ENCODE results near the gene SCARB1.

Gene SCARB1

DNA sequence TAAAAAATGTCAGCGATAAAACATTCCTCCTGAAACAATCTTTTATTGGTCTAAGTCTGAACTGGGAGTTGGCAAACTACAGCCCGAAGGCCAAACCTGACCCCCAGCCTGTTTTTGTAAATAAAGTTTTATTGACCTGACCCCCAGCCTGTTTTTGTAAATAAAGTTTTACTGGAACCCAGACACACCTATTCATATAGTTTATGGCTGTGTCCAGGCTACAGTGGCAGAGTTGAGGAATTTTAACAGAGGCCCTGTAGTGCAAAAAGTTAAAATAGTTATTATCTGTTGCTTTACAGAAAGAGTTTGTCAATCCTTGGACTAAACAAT lies 12.1 kb upstream of the SCARB1 start:
- Histone ChIP-seq H3K4me3 (ENCODE audit: low read length) (no peak overlapping the region), H3K9me3 (replicated peaks; ENCODE audit: insufficient read depth, low read length) (no peaks in the 10 kb centered on the region), H3K27ac (ENCODE audit: low read length) (no peak overlapping the region), H2AFZ (ENCODE audit: low read length) (no peak overlapping the region), H3K27me3 (replicated peaks; ENCODE audit: insufficient read depth, low read length) (no peaks in the 10 kb centered on the region), H3K79me2 (ENCODE audit: low read length) (no peaks in the 10 kb centered on the region), H3K9me2 (replicated peaks; ENCODE audit: insufficient read depth, low read length) (no peaks in the 10 kb centered on the region), H3K36me3 (replicated peaks; ENCODE audit: insufficient read depth, low read length) (no peaks in the 10 kb centered on the region), H4K20me1 (ENCODE audit: insufficient read depth, low read length) (no peaks in the 10 kb centered on the region), H3F3A (ENCODE audit: insufficient read depth, low read length) (no peaks in the 10 kb centered on the region), H3K9ac (ENCODE audit: low read length) (no peak overlapping the region), H3K4me1 (ENCODE audit: low read length) (no peaks in the 10 kb centered on the region), H3K4me2 (ENCODE audit: low read depth, low read length) (no peak overlapping the region)
- DNase-seq: no peak
- TF ChIP-seq EZH2 (optimal IDR thresholded peaks at IDR 0.05; ENCODE audit: low read depth, low read length): no peak
- TF ChIP-seq EZH2phosphoT487 (IDR thresholded peaks at IDR 0.05; ENCODE audit: low read length): no peak
- TF ChIP-seq, protein P1, sequence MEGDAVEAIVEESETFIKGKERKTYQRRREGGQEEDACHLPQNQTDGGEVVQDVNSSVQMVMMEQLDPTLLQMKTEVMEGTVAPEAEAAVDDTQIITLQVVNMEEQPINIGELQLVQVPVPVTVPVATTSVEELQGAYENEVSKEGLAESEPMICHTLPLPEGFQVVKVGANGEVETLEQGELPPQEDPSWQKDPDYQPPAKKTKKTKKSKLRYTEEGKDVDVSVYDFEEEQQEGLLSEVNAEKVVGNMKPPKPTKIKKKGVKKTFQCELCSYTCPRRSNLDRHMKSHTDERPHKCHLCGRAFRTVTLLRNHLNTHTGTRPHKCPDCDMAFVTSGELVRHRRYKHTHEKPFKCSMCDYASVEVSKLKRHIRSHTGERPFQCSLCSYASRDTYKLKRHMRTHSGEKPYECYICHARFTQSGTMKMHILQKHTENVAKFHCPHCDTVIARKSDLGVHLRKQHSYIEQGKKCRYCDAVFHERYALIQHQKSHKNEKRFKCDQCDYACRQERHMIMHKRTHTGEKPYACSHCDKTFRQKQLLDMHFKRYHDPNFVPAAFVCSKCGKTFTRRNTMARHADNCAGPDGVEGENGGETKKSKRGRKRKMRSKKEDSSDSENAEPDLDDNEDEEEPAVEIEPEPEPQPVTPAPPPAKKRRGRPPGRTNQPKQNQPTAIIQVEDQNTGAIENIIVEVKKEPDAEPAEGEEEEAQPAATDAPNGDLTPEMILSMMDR (IDR thresholded peaks at IDR 0.05; ENCODE audit: low read length): no peak

DNA sequence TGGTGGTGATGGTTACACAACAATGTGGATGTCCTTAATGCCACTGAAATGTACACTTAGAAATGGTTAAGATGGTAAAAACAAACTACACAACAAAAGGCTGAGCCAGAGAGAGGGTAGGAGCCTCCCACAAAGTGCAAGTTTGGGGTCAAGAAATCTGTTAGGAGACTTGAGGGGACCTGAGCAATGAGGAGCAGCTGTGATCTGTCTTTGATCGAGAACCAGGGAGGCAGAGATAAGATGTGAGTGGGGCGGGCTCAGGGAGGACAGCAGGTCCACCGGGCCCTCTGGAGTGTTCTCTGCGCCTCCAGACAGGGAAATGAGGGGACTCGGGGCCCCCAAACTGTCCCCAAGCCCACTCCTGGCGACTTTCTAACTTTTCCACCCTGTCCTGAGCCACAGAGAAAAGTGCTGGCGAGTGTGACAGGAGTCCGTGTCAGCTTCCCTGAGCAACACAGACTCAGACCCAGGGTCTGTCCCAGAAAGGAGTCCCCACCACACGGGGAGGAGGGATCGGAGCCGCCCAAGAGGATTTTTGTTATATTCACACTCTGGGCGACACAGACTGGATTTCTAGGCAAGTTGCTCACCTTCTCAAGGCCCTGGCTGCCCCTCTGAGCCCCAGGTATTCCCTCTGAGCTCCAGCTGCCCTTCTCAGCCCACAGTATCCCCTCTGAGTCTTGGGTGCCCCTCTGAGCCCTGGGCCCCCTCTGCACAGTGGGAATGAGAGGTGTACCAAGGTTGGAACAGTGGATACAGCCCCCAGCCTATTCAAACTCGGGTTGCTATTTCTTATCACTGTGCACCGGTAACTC lies 11.5 kb upstream of the SCARB1 start:
- Histone ChIP-seq H3K9me2 (replicated peaks; ENCODE audit: insufficient read depth, low read length) (no peaks in the 10 kb centered on the region), H3K4me3 (ENCODE audit: low read length) (no peak overlapping the region), H3K9ac (ENCODE audit: low read length) (no peak overlapping the region), H3K4me1 (ENCODE audit: low read length) (no peaks in the 10 kb centered on the region), H3K9me3 (replicated peaks; ENCODE audit: insufficient read depth, low read length) (no peaks in the 10 kb centered on the region), H3K4me2 (ENCODE audit: low read depth, low read length) (no peak overlapping the region), H4K20me1 (ENCODE audit: insufficient read depth, low read length) (no peaks in the 10 kb centered on the region), H3K27me3 (replicated peaks; ENCODE audit: insufficient read depth, low read length) (no peaks in the 10 kb centered on the region), H2AFZ (ENCODE audit: low read length) (no peak overlapping the region), H3K27ac (ENCODE audit: low read length) (no peak overlapping the region), H3K79me2 (ENCODE audit: low read length) (no peaks in the 10 kb centered on the region), H3F3A (ENCODE audit: insufficient read depth, low read length) (no peaks in the 10 kb centered on the region), H3K36me3 (replicated peaks; ENCODE audit: insufficient read depth, low read length) (no peaks in the 10 kb centered on the region)
- no peak for TF ChIP-seq EZH2phosphoT487 (IDR thresholded peaks at IDR 0.05; ENCODE audit: low read length)
- TF ChIP-seq, protein P1 (IDR thresholded peaks at IDR 0.05; ENCODE audit: low read length): no peak
- DNase-seq: no peak

DNA sequence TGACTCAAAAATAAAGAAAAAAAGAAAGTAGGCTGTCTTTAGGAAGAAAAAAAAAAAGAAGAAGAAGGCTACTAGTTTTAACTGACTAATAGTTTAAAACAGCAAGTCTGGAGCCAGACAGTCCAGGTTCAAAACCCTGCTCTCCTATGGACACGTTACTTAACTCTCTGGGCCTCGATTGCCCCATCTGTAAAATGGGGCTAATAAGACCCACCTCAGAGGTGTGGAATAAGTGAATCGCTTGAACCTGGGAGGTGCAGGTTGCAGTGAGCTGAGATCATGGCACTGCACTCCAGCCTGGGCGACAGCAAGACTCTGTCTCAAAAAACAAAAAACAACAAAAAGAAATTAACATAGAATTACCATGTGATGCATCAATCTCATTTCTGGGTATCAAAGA lies 10.5 kb upstream of the SCARB1 start:
- no peak for DNase-seq
- Histone ChIP-seq H2AFZ (ENCODE audit: low read length) (no peak overlapping the region), H3K9ac (ENCODE audit: low read length) (no peak overlapping the region), H3K4me1 (ENCODE audit: low read length) (no peaks in the 10 kb centered on the region), H3K27ac (ENCODE audit: low read length) (no peak overlapping the region), H3K36me3 (replicated peaks; ENCODE audit: insufficient read depth, low read length) (no peaks in the 10 kb centered on the region), H3K27me3 (replicated peaks; ENCODE audit: insufficient read depth, low read length) (no peaks in the 10 kb centered on the region), H3K9me3 (replicated peaks; ENCODE audit: insufficient read depth, low read length) (no peaks in the 10 kb centered on the region), H3K9me2 (replicated peaks; ENCODE audit: insufficient read depth, low read length) (no peaks in the 10 kb centered on the region), H3K79me2 (ENCODE audit: low read length) (no peaks in the 10 kb centered on the region), H4K20me1 (ENCODE audit: insufficient read depth, low read length) (no peaks in the 10 kb centered on the region), H3F3A (ENCODE audit: insufficient read depth, low read length) (no peaks in the 10 kb centered on the region), H3K4me3 (ENCODE audit: low read length) (no peak overlapping the region), H3K4me2 (ENCODE audit: low read depth, low read length) (no peak overlapping the region)
- TF ChIP-seq EZH2phosphoT487 (IDR thresholded peaks at IDR 0.05; ENCODE audit: low read length) (no peak), EZH2 (optimal IDR thresholded peaks at IDR 0.05; ENCODE audit: low read depth, low read length) (no peak)
- TF ChIP-seq, protein P1 (IDR thresholded peaks at IDR 0.05; ENCODE audit: low read length): no peak
